ENCODE data around the gene FADS1.

The FADS1 gene

GRCh38 chr11:61780581-61781162 lies 36.1 kb downstream of the FADS1 start:
- peaks cover 15% of the 10 kb centered on the region for H3K4me1 Mint-ChIP-seq
- H3K9me3 Mint-ChIP-seq: no peaks in the 10 kb centered on the region
- H3K27me3 Mint-ChIP-seq: no peaks in the 10 kb centered on the region
- H3K27ac Mint-ChIP-seq: no peak overlapping the region
- no peak overlapping the region for H3K4me3 Mint-ChIP-seq
- no peaks in the 10 kb centered on the region for H3K36me3 Mint-ChIP-seq

- H3K36me3 Mint-ChIP-seq: no peaks in the 10 kb centered on the region
- H3K27me3 Mint-ChIP-seq: no peaks in the 10 kb centered on the region
- H3K9me3 Mint-ChIP-seq: no peaks in the 10 kb centered on the region
- H3K27ac Mint-ChIP-seq: peak overlapping the region; percentile 23
- H3K4me3 Mint-ChIP-seq: no peak overlapping the region
- H3K4me1 Mint-ChIP-seq: peaks cover 15% of the 10 kb centered on the region
These were observed 36.9 kb downstream of the FADS1 start for GRCh38 chr11:61779666-61780525.

- no peak overlapping the region for H3K4me3 Mint-ChIP-seq
These were observed 37.7 kb downstream of the FADS1 start for GRCh38 chr11:61778920-61779650.

GRCh38 chr11:61778357-61778886 lies 38.4 kb downstream of the FADS1 start:
- no peaks in the 10 kb centered on the region for H3K9me3 Mint-ChIP-seq
- no peaks in the 10 kb centered on the region for H3K36me3 Mint-ChIP-seq
- no peak overlapping the region for H3K27ac Mint-ChIP-seq
- no peak overlapping the region for H3K4me3 Mint-ChIP-seq
- H3K4me1 Mint-ChIP-seq: peaks cover 15% of the 10 kb centered on the region
- no peaks in the 10 kb centered on the region for H3K27me3 Mint-ChIP-seq

More at GRCh38 chr11:61778920-61779650, 37.7 kb downstream of the FADS1 start:
- no peaks in the 10 kb centered on the region for H3K36me3 Mint-ChIP-seq
- no peak overlapping the region for H3K27ac Mint-ChIP-seq
- peaks cover 15% of the 10 kb centered on the region for H3K4me1 Mint-ChIP-seq
- no peaks in the 10 kb centered on the region for H3K9me3 Mint-ChIP-seq
- no peaks in the 10 kb centered on the region for H3K27me3 Mint-ChIP-seq

- Mint-ChIP-seq H3K27ac (no peak overlapping the region), H3K4me3 (peak overlapping the region; percentile 51), H3K27me3 (no peaks in the 10 kb centered on the region), H3K4me1 (peaks cover 15% of the 10 kb centered on the region), H3K36me3 (no peaks in the 10 kb centered on the region), H3K9me3 (no peaks in the 10 kb centered on the region)
These were observed 39.3 kb downstream of the FADS1 start for GRCh38 chr11:61777234-61778090.

- Mint-ChIP-seq H3K4me1 (peaks cover 15% of the 10 kb centered on the region), H3K27ac (no peak overlapping the region), H3K36me3 (no peaks in the 10 kb centered on the region), H3K9me3 (no peaks in the 10 kb centered on the region), H3K4me3 (peak overlapping the region; percentile 51), H3K27me3 (no peaks in the 10 kb centered on the region)
These were observed 40.2 kb downstream of the FADS1 start for GRCh38 chr11:61776561-61777075.

GRCh38 chr11:61775606-61776554 lies 40.9 kb downstream of the FADS1 start:
- Mint-ChIP-seq H3K27me3 (no peaks in the 10 kb centered on the region), H3K9me3 (no peaks in the 10 kb centered on the region)

GRCh38 chr11:61775106-61775505 lies 41.7 kb downstream of the FADS1 start:
- Mint-ChIP-seq H3K27ac (no peak overlapping the region), H3K4me1 (peaks cover 18% of the 10 kb centered on the region), H3K4me3 (no peak overlapping the region), H3K9me3 (no peaks in the 10 kb centered on the region), H3K27me3 (no peaks in the 10 kb centered on the region), H3K36me3 (no peaks in the 10 kb centered on the region)

More at GRCh38 chr11:61775606-61776554, 40.9 kb downstream of the FADS1 start:
- peak overlapping the region; percentile 51 for H3K4me3 Mint-ChIP-seq
- H3K36me3 Mint-ChIP-seq: no peaks in the 10 kb centered on the region
- peaks cover 18% of the 10 kb centered on the region for H3K4me1 Mint-ChIP-seq
- H3K27ac Mint-ChIP-seq: no peak overlapping the region

GRCh38 chr11:61774411-61774810 lies 42.4 kb downstream of the FADS1 start:
- Mint-ChIP-seq H3K4me1 (peaks cover 18% of the 10 kb centered on the region), H3K4me3 (no peak overlapping the region), H3K27ac (no peak overlapping the region), H3K27me3 (no peaks in the 10 kb centered on the region), H3K9me3 (no peaks in the 10 kb centered on the region), H3K36me3 (no peaks in the 10 kb centered on the region)

GRCh38 chr11:61773809-61774208 lies 43.0 kb downstream of the FADS1 start:
- no peaks in the 10 kb centered on the region for H3K36me3 Mint-ChIP-seq
- no peaks in the 10 kb centered on the region for H3K9me3 Mint-ChIP-seq
- no peak overlapping the region for H3K4me3 Mint-ChIP-seq
- H3K4me1 Mint-ChIP-seq: peaks cover 18% of the 10 kb centered on the region
- no peak overlapping the region for H3K27ac Mint-ChIP-seq
- no peaks in the 10 kb centered on the region for H3K27me3 Mint-ChIP-seq

- Mint-ChIP-seq H3K4me3 (no peak overlapping the region), H3K4me1 (peaks cover 18% of the 10 kb centered on the region), H3K9me3 (no peaks in the 10 kb centered on the region), H3K27ac (no peak overlapping the region), H3K27me3 (no peaks in the 10 kb centered on the region), H3K36me3 (no peaks in the 10 kb centered on the region)
These were observed 43.4 kb downstream of the FADS1 start for GRCh38 chr11:61773356-61773755.

- no peak overlapping the region for H3K4me3 Mint-ChIP-seq
- H3K27ac Mint-ChIP-seq: no peak overlapping the region
These were observed 44.8 kb downstream of the FADS1 start for GRCh38 chr11:61771985-61772455.

GRCh38 chr11:61771195-61771894 lies 45.5 kb downstream of the FADS1 start:
- H3K36me3 Mint-ChIP-seq: no peaks in the 10 kb centered on the region
- no peaks in the 10 kb centered on the region for H3K27me3 Mint-ChIP-seq
- H3K4me3 Mint-ChIP-seq: no peak overlapping the region
- H3K27ac Mint-ChIP-seq: no peak overlapping the region
- H3K4me1 Mint-ChIP-seq: peaks cover 6% of the 10 kb centered on the region
- no peaks in the 10 kb centered on the region for H3K9me3 Mint-ChIP-seq

More at GRCh38 chr11:61771985-61772455, 44.8 kb downstream of the FADS1 start:
- peaks cover 13% of the 10 kb centered on the region for H3K4me1 Mint-ChIP-seq
- no peaks in the 10 kb centered on the region for H3K27me3 Mint-ChIP-seq
- H3K36me3 Mint-ChIP-seq: no peaks in the 10 kb centered on the region
- H3K9me3 Mint-ChIP-seq: no peaks in the 10 kb centered on the region

Data from activated naive CD4-positive, alpha-beta T cell treated with anti-CD3 and anti-CD28 coated beads, Interleukin-2, amount 50 U/mL, for 24 hours (primary cell).